Suppressor macrophage (primary cell): ENCODE data around the gene ZNF236.
A peak's percentile ranks its signal among the peaks of the same experiment; 100 is the strongest.
"Not testable (repeated sequence)": the region's sequence is repeated elsewhere in the genome, so short reads cannot be mapped to it uniquely, and the experiment has no call there.

Experiments used
- DNase-seq, 4 experiments: peaks; one replicate each; pipeline ENCODE4 v3.0.0-alpha.2; 2020 to 2022
- total RNA-seq, 17 experiments: gene quantifications; one replicate each; lab custom pipeline; 2026; ENCODE audit warnings: mixed read lengths in 6 of 17, inconsistent platforms in 3 of 17; lab: John Stamatoyannopoulos, UW

ZNF236 gene
- 13.4 to 43.3 (median 28.5) reads per million in 17 experiments for total RNA-seq

DNA sequence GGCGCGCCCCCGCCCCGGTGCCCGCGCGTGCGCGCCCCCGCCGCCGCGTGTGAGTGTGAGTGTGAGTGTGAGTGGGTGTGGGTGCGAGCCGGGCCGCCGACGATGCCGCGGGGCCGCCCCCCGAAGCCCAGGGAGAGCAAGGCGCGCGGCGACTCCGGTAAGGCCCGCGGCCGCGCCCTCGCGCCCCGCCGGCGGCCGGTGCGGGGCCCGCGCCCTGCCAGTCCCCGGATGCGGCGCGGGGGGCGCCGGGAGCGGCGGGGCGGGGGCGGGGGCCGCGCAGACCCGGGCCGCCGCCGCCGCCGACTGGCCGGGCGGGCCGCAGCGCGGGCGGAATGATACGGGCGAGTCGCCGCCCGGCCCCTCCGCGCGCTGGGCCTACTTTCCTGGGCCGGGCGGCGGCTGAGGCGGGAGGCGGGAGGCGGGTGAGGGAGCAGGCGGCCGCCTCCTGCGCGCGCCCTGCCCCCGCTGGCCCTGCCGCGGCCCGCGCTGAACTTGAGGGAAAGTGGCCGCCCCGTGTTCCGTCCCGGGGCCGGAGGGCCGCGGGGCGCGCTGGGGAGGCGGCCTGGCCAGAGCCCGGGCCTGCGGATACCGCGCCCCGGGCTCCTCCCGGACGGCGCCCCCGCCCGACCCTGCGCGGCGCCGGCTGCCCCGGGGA is at the start of gene ZNF236:
Gene ZNF236 (plus strand): TSS at position 52 of the 655 bp plus-strand sequence. CDS start 51 bp downstream, at position 103.
- DNase-seq, result peak; percentile 82 to 94 (median 88)

DNA sequence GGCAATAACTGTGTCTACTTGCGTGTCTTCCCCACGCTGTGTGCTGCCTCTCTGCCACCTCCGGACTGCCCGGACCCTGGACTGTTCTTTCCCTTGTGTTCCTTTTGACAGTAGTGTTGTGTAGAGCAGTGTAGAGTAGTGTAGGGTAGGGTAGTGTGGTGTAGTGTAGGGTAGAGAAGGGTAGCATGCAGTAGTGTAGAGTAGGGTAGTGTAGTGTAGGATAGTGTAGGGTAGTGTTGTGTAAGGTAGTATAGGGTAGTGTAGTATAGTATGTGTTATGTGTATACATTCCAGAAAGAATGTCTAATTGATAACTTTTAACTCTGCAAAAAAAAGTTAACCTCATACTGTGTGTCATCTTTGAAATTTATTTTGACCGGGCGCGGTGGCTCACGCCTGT is 49.7 kb upstream of the ZNF236 start:
- no peak for DNase-seq

DNA sequence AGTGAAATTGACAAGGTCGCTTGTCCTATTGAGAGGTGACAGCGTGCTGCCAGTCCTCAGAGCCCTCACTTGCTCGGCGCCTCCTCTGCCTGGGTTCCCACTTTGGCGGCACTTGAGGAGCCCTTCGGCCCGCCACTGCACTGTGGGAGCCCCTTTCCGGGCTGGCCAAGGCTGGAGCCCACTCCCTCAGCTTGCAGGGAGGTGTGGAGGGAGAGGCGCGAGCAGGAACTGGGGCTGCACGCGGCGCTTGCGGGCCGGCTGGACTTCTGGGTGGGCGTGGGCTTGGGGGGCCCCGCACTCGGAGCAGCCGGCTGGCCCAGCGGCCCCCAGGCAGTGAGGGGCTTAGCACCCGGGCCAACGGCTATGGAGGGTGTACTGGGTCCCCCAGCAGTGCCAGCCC is 45.3 kb upstream of the ZNF236 start:
- not testable (repeated sequence) for DNase-seq

DNA sequence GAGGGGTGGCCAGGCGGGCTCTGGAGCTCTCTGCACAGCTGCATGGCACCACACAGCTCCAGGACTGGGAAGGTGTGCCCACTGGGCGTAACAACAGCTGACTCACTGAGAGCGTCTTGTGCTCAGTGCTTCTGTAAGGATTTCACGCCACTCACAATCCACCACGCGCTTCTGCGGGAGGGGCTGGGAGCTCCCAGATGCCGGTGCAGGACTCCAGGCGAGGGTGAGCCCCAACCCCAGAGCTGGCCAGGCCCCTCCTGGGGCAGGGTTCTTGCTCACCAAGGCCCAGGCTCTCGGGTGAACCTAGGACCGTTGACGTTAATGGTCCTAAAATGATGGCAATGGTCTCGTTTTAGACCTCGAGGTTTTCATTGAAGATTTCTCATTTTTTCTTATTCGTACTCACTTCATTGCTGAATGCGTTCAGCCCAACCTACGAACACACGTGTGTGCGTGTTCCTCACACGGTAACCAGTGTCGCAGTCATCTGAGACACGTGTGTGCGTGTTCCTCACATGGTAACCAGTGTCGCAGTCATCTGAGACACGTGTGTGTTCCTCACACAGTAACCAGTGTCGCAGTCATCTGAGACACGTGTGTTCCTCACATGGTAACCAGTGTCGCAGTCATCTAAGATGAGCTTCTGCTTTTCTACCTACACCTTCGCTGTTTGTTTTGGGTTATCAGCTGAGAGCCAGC is 38.4 kb upstream of the ZNF236 start:
- peak in 1 of 4 experiments; percentile 17 for DNase-seq

DNA sequence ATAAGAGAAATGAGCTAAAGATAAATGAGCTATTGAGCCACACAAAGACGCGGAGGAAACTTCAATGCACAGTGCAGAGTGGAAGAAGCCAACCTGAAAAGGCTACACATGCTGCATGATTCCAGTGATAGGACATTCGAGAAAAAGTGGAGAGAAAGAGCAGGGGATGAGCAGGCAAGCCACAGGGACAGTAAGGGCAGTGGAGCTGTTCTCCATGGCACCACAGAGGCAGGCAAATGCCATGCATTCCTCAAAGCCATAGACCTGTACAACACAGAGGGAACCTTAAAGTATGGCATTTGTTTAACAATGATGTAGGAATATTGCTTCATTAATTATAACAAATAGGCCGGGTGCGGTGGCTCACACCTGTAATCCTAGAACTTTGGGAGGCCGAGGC is 36.5 kb upstream of the ZNF236 start:
- no peak for DNase-seq

DNA sequence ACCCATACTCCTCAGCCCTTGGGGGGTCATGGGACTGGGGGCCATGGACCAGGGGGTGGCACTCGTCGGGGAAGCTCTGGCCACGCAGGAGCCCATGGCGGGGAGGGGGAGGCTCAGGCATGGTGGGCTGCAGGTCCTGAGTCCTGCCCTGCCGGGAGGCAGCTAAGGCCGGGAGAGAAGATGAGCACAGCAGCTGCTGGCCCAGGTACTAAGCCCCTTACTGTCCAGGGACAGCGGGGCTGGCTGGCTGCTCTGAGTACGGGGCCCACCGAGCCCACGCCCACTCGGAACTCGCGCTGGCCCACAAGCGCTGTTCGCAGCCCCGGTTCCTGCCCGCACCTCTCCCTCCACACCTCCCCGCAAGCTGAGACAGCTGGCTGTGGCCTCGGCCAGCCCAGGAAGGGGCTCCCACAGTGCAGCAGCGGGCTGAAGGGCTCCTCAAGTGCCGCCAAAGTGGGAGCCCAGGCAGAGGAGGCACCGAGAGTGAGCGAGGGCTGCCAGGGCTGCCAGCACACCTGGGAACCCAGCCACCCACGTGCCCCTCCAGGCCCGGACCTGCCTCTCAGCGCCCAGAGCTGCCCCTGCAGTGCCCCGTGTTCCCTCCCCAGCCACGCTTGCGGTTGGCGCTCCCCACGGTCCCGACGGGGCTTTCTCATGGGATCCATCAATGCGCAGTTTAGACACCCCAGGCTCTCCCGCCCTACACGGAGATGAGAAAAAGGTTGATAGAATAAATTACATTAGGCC is 33.6 kb upstream of the ZNF236 start:
- DNase-seq, result no peak

DNA sequence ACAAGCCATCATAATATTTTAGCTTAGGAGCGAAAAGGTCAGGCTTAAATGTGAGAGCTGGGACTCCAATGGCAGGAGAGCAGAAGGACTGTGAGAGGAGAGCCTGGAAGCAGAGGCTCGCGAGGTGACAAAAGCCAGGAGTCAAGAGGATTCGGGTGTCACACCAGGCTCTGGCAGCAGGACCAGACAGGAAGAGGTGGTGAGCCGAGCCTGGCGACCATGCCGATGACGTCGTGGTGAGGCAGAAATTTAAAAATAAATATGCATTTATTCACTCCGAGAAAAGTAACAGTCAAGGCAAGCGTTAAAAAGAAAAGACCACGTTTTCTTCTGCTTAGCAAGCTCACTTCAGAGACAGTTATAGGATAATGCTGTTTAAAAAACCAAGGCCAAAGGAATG is 31.3 kb upstream of the ZNF236 start:
- DNase-seq, result no peak

DNA sequence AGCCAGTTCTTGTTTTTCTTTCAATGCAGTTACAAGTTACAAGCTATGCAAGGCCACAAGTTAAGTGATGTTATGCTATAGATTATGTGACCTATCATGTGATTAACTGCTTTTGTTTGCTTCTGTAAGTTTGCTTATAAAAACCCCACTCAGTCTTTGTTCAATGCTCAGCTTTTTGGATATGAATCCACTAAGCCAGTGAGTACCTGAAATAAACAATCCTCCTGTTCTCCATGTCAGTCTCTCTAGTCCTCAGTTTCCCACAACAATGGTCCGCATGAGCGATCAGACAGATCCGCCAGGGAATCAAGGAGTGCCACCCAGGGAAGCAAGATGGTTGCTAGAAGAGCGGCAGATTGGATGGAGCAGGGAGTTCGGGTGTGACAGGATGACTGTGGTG is 30.7 kb upstream of the ZNF236 start:
- DNase-seq, result no peak

DNA sequence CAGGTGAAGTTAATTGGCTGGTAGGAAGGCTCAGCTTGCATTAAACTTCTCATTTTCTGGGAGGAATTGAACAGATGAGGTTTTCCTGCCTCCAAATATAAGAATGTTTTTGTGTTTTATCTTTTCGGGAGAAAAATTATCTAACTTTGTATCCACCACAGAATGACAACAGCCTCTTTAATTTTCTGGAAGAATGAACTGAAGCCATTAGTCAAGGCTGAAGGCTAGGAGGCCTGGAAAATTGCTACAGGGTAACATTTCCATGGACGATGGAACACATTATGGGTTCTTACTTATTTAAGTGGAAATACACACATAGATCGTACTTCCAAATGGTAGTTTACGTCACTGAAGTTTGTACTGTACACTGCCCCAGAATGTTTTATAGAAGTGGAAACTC is 28.0 kb upstream of the ZNF236 start:
- no peak for DNase-seq

DNA sequence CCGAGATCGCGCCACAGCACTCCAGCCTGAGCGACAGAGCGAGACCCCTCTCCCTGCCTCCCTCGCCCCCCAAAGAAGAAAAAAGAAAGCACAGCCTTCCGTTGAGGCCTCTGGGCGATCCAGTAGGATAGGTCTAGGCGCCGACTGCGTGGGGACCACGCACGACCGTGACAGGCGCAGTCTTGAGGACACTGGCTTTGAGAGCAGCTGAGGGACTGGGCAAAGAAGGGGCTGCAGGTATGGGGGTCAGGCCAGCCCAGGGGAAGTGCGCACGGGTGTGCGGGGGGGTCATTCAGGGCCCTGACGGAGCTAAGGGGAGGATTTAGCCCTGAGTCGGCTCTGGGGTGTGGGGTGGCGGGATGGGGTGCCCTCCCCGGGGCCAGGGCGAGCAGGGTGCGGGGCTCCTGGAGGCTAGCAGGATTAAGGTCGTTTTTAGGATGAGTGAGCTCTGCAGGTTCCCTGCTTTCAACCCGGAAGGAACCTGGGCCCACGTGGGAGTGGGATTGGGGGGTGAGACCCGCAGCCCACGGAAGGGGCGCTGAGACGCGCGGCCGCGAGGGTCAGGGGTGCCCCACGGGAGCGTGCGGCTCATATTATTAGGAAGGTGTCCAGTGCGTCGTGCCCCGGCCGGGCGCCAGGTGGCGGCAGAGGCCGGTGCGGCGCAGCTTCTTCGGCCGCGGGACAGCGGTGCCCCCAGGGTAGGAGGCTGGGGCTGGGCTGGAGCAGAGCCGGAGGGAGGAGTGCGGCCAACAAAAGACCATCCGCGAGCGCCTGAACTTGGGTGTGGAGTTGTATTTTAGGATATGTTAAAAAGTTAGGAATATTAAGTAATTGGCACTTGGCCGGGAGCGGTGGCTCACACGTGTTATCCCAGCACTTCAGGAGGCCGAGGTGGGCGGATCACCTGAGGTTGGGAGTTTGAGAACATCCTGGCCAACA is 20.5 kb upstream of the ZNF236 start:
- peak; percentile 65 to 87 (median 75) for DNase-seq

DNA sequence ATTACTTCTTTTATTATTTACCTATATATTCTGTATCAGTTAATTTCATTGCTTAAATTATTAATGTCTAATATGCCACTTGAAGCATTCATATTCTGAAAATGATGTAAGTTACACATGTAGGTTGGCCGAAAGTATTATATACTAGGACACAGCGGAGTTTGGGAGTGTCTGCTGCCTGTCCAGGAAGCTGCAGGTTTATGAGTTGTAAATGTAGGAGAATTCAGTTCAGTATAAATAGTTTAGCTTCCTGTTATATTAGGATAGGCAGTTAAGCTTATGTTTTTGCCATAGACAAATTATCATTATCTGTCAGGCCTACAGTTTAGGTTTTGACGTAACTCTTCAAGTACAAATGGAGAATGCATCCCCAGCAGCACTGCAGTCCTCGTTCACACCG is 18.9 kb upstream of the ZNF236 start:
- no peak for DNase-seq

DNA sequence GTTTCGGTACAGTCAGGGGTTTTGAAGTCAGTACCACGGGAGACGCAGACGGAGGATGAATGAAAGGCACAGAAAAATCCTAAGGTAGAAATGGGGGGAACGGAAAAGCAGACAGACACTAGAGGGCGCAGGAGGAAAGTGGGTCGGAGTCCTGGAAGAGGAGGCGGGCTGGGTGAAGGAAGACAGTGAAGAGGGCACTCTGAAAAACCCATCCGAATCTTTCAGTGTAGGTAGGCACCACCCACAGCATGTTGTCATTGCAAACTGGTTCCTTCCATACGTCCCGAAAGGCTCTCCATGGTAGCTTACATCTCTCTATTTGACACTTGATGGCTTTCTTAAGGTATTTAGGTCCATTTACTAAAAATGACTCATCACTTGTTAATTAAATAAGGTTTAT is 18.5 kb upstream of the ZNF236 start:
- DNase-seq, result peak; percentile 61 to 83 (median 77)

DNA sequence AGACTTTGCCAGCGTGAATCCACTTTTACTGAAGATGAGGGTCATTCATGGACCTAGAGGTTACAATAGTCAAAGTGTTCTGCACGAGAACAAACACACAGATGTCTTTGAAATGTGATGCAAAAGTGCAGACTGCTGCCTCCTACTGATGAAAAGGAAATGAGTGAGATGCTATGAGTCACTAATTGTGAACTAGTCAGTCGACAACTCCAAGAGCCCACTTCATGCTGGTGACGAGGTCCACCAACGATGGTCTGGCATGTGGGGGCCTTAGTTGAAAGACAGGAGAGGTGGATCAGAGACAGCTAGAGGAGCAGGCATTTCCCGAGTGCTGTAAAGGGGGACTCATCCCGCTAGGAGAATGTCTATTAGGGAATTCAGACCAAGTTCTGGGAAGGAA is 17.1 kb upstream of the ZNF236 start:
- peak in 2 of 4 experiments; percentile 9 to 28 for DNase-seq

DNA sequence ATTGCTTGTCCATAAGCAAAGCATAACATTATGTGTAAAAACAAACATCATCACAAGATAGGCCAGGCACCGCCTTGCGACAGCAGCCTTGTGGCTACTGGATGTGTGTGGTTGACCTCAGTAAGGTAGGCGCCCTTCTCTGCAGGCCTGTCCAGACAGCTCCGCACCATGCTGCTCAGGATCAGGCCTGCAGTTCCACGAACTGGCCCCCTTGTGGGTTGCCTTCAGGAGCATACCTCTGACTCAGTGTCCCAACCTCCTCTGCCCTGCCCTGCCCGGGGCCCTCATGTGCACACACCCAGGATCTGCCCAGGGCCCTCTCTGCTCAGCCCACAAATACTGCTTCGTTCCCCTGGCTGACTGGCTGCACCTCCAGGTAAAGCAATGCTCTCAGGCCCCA is 16.1 kb upstream of the ZNF236 start:
- no peak for DNase-seq

DNA sequence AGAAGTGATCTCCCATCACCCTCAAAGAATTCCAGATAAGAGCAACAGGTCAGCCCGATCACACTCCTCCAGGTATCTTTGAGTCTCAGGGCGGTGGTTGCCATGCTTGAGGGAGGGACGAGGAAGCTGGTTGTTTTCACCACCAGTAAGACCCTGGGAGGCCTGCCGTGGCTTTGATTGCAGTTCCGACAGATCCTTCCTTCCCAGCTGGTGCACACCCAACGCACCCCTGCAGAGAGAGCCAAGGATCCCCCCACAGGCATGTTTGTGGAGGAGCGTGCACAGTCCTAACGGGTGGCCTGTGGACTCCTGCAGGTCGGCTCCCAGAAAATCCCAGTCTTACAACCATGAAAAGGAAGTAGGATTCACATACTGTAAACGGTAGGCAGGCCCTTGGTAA is 13.8 kb upstream of the ZNF236 start:
- no peak for DNase-seq

DNA sequence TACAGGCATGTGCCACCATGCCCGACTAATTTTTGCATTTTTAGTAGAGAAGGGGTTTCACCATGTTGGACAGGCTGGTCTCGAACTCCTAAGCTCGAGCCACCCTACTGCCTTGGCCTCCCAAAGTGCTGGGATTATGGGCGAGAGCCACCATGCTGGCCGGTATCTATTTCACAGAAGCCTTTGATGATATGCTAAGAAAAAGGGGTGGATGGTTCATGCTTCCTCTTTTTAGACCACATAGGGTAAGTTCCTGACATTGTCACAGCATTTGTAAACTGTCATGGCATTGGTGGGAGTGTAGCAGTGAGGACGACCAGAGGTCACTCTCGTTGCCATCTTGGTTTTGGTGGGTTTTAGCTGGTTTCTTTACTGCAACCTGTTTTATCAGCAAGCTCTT is 10.8 kb upstream of the ZNF236 start:
- peak in 3 of 4 experiments; percentile 11 to 44 (median 34) for DNase-seq

DNA sequence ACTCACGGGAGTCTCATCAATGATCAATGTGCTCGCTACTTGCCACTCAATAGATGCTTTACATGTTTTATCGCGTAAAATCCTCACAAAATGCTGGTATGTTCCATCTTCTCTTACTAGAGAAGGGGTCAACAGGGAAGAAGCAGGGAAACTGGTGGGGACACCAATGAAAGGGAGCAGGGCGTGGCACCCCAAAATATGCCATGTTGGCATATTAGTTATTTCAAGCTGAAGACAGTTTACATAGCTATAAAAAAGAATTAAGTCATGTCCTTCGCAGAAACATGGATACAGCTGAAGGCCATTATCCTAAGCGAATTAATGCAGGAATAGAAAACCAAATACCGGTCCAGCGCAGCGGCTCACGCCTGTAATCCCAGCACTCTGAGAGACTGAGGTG is 8.1 kb upstream of the ZNF236 start:
- DNase-seq, result no peak

DNA sequence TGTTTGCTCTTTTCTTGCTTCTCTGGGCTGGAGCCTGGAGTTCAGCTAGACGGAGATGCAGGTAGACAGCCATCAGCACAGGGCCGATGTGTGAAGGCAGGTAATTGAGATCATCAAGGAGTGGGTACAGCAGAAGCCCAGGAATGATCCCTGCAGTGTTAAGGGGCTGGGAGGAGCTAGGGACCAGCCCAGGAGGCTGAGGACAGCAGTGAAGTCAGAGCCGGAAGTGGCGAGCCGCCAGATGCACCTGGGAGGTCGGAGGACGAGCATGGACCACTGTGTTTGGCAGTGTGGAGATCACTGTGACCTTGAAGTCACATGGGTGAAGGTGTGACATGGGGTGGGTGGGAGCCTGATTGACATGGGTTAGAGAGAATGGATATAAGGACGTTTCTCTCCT is 6.2 kb upstream of the ZNF236 start:
- DNase-seq, result no peak

DNA sequence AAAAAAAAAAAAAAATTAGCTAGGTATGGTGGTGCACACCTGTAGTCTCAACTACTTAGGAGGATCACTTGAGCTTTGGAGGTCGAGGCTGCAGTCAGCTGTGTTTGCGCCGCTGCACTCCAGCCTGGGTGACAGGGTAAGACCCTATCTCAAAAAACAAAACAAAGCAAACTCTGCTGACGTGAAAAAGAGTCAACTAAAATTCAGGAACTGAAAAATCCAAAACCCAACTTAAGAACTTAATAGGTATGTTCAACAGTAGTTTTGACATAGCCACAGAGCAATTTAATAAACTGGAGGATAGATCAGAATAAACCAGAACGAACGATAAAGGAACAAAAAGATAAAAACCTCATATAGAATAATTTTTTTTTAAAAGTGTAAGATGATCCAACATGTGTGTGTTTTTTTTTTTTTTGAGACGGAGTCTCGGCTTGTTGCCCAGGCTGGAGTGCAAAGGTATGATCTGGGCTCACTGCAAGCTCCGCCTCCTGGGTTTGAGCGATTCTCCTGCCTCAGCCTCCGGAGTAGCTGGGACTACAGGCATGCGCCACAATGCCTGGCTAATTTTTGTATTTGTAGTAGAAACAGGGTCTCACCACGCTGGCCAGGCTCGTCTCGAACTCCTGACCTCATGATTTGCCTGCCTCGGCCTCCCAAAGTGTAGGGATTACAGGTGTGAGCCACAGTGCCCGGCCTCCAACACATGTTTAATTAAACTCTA is 4.3 kb upstream of the ZNF236 start:
- DNase-seq, result no peak

DNA sequence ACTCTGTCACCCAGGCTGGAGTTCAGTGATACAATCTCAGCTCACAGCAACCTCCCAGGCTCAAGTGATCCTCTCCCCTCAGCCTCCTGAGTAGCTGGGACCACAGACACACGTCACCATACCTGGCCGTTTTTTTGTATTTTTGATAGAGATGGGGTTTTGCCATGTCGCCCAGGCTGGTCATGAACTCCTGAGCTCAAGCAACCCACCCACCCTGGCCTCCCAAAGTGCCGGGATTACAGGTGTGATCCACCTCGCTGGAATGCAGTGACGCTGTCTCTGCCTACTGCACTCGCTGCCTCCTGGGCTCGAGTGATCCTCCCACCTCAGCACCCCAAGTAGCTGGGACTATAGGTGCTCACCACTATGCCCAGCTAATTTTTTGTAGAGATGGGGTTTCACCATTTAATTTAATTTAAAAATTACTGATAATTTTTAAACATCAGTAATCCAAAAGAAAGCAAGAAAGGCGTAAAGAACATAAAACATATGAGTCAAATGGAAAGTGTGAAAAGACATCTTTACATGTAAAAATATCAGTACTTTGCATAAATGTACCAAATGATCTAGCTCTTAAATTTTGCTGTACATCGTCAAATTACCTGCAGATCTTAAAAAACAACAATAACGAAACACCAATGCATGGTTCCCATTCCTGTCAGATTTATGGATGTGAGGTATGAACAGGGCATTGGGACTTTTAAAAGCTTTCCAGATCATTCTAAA is 2.8 kb upstream of the ZNF236 start:
- no peak for DNase-seq

DNA sequence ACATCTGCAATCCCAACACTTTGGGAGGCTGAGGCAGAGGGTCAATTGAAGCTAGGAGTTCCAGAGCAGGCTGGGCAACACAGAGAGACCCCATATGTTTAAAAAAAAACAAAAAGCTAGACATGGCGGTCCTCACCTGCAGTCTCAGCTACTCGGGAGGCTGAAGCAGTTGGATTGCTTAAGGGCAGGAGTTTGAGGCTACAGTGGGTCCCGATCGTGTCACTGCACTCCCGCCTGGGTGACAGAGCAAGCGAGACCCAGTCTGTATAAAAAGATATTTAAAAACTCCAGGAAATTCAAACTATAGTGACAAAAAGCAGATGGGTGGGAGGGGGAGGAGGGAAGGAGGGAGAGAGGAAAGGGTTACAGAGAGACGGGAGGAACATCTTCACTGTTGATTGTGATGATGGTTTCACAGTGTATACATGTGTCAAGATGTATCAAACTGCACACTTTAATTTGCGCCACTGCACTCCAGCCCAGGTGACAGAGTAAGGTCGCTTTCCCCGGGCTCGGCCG is 942 bp upstream of the ZNF236 start:
- peak in 2 of 4 experiments; percentile 14 to 18 for DNase-seq
